Forelimb muscle (tissue), 1 donor: ENCODE results near the gene GZMM. TPM values are rescaled to one million over a fixed set of nuclear protein-coding genes. Genes with fewer than 3 reads are reported as not detected.

Source experiments
- DNase-seq: peaks from one replicate; pipeline ENCODE4 v3.0.0-alpha.2; 2013; ENCODE audit warnings: low read depth
- polyA plus RNA-seq: library from polyadenylated mRNA; unstranded; fragments of 120-200 nt; gene quantifications from one replicate; pipeline ENCODE4 v1.2.1, GENCODE V29; 2013; ENCODE audit not compliant: insufficient read length

The GZMM gene
- polyA plus RNA-seq, 1 donor = 0.49 TPM

GRCh38 chr19:535017-535835 is 8.6 kb upstream of the GZMM start:
- DNase-seq = no peak

GRCh38 chr19:536031-536880 is 7.6 kb upstream of the GZMM start:
- DNase-seq = no peak

- DNase-seq = no peak
Measured at GRCh38 chr19:536881-537404, 6.9 kb upstream of the GZMM start.

GRCh38 chr19:538641-539428 is 5.0 kb upstream of the GZMM start:
- no peak for DNase-seq

- DNase-seq = no peak
Measured at GRCh38 chr19:539429-540030, 4.3 kb upstream of the GZMM start.

GRCh38 chr19:540867-541637 is 2.8 kb upstream of the GZMM start:
- no peak for DNase-seq

GRCh38 chr19:541699-542098 is 2.2 kb upstream of the GZMM start:
- no peak for DNase-seq

- no peak for DNase-seq
Measured at GRCh38 chr19:542173-542866, 1.5 kb upstream of the GZMM start.

- no peak for DNase-seq
Measured at GRCh38 chr19:547117-547516, 3.3 kb downstream of the GZMM start.

GRCh38 chr19:547836-548720 is 4.2 kb downstream of the GZMM start:
- DNase-seq = no peak

- no peak for DNase-seq
Measured at GRCh38 chr19:548886-549830, 5.3 kb downstream of the GZMM start.

GRCh38 chr19:554817-555216 is 11.0 kb downstream of the GZMM start:
- no peak for DNase-seq

- DNase-seq = no peak
Measured at GRCh38 chr19:555474-555808, 11.6 kb downstream of the GZMM start.

- DNase-seq = no peak
Measured at GRCh38 chr19:556611-557382, 12.9 kb downstream of the GZMM start.

- no peak for DNase-seq
Measured at GRCh38 chr19:558770-559439, 15.1 kb downstream of the GZMM start.

GRCh38 chr19:560121-560520 is 16.3 kb downstream of the GZMM start:
- no peak for DNase-seq

GRCh38 chr19:566403-566802 is 22.6 kb downstream of the GZMM start:
- no peak for DNase-seq
